GM23338 (cell line): ENCODE measurements around the gene IPO5. TPM values are rescaled to one million over a fixed set of nuclear protein-coding genes. Genes with fewer than 3 reads are reported as not detected.

Experiments used
- ATAC-seq: fragments of 200-7000 bp; cut with Tn5 transposase; 3 replicates; pipeline ENCODE4 v1.9.1; 2020
- DNase-seq: peaks from one replicate; pipeline ENCODE4 v3.0.0-alpha.2; 2015; ENCODE audit warnings: low spot score
- H2AFZ ChIP-seq: fragments of 200-600 bp; sonication (generic); 2 replicates; pipeline ENCODE4 v1.8.0; 2016; ENCODE audit warnings: antibody characterized with exemption, mild to moderate bottlenecking, moderate library complexity
- H3F3A ChIP-seq: fragments of 200-600 bp; sonication (generic); replicated peaks from 2 replicates; pipeline ENCODE4 v1.8.0; 2017; ENCODE audit warnings: antibody characterized with exemption, mixed run types, low read depth
- H3K27ac ChIP-seq: fragments of 200-600 bp; sonication (generic); 2 replicates; pipeline ENCODE4 v1.6.1; 2016; ENCODE audit warnings: low read depth
- H3K27me3 ChIP-seq: fragments of 200-600 bp; sonication (generic); 2 replicates; pipeline ENCODE4 v1.8.0; 2016; ENCODE audit warnings: mild to moderate bottlenecking, mixed run types, moderate library complexity; ENCODE audit not compliant: insufficient read depth
- H3K36me3 ChIP-seq: fragments of 200-600 bp; sonication (generic); 2 replicates; pipeline ENCODE4 v1.8.0; 2016; ENCODE audit warnings: mild to moderate bottlenecking; ENCODE audit not compliant: insufficient read depth
- H3K4me1 ChIP-seq: fragments of 200-600 bp; sonication (generic); 2 replicates; pipeline ENCODE4 v1.8.0; 2016; ENCODE audit warnings: mild to moderate bottlenecking, moderate library complexity; ENCODE audit not compliant: insufficient read depth
- H3K4me2 ChIP-seq: fragments of 200-600 bp; sonication (generic); 2 replicates; pipeline ENCODE4 v1.7.1; 2017; ENCODE audit warnings: mixed run types
- H3K4me3 ChIP-seq: fragments of 200-600 bp; sonication (generic); 2 replicates; pipeline ENCODE4 v1.6.1; 2016; ENCODE audit warnings: mixed run types
- H3K79me2 ChIP-seq: fragments of 200-600 bp; sonication (generic); replicated peaks from 2 replicates; pipeline ENCODE4 v1.8.0; 2017; ENCODE audit warnings: mild to moderate bottlenecking; ENCODE audit not compliant: insufficient read depth
- H3K9me2 ChIP-seq: fragments of 200-600 bp; sonication (generic); 2 replicates; pipeline ENCODE4 v1.8.0; 2017; ENCODE audit not compliant: insufficient read depth
- H4K20me1 ChIP-seq: fragments of 200-600 bp; sonication (generic); replicated peaks from 2 replicates; pipeline ENCODE4 v1.8.0; 2017; ENCODE audit warnings: mild to moderate bottlenecking; ENCODE audit not compliant: insufficient read depth
- H3K27ac Mint-ChIP-seq: 2 replicates; pipeline ENCODE4 v1.8.0; 2020; ENCODE audit warnings: inconsistent platforms, mild to moderate bottlenecking, moderate library complexity, mixed read lengths
- H3K27me3 Mint-ChIP-seq: 3 replicates; pipeline ENCODE4 v1.8.0; 2022; ENCODE audit warnings: low read depth, mild to moderate bottlenecking, moderate library complexity, mixed read lengths, inconsistent platforms; ENCODE audit not compliant: insufficient read depth, poor library complexity
- H3K36me3 Mint-ChIP-seq: 3 replicates; pipeline ENCODE4 v1.8.0; 2021; ENCODE audit warnings: low read depth, mild to moderate bottlenecking, inconsistent platforms, moderate library complexity, mixed read lengths
- H3K4me1 Mint-ChIP-seq: 3 replicates; pipeline ENCODE4 v1.8.0; 2020; ENCODE audit warnings: mild to moderate bottlenecking, inconsistent platforms, mixed read lengths
- H3K4me3 Mint-ChIP-seq: 3 replicates; pipeline ENCODE4 v1.8.0; 2021; ENCODE audit warnings: moderate library complexity, mild to moderate bottlenecking, inconsistent platforms, mixed read lengths
- H3K9me3 Mint-ChIP-seq: 3 replicates; pipeline ENCODE4 v1.8.0; 2020; ENCODE audit warnings: moderate library complexity, mild to moderate bottlenecking, inconsistent platforms, mixed read lengths
- CREB1 ChIP-seq: fragments of 250-450 bp; sonication (Bioruptor Pico); IDR thresholded peaks from 2 replicates; pipeline ENCODE4 v1.5.0; 2020; ENCODE audit warnings: low read depth, mild to moderate bottlenecking, moderate library complexity
- EZH2 ChIP-seq: fragments of 200-600 bp; sonication (generic); IDR thresholded peaks from one replicate; pipeline ENCODE4 v1.8.0; 2017; ENCODE audit warnings: antibody characterized with exemption, mild to moderate bottlenecking, low read depth; ENCODE audit not compliant: unreplicated experiment
- EZH2phosphoT487 ChIP-seq: fragments of 200-600 bp; sonication (generic); IDR thresholded peaks from one replicate; pipeline ENCODE4 v1.8.1; 2018; ENCODE audit warnings: antibody characterized with exemption; ENCODE audit not compliant: unreplicated experiment
- JUNB ChIP-seq: IDR thresholded peaks from one replicate; pipeline ENCODE4 v1.6.1; 2016; ENCODE audit warnings: antibody characterized with exemption; ENCODE audit not compliant: unreplicated experiment
- NANOG ChIP-seq: IDR thresholded peaks from 2 replicates; pipeline ENCODE4 v1.6.1; 2016; ENCODE audit warnings: antibody characterized with exemption, borderline replicate concordance
- POLR2AphosphoS5 ChIP-seq: IDR thresholded peaks from 2 replicates; pipeline ENCODE4 v1.6.1; 2016; ENCODE audit warnings: antibody characterized with exemption, low read depth
- STAT1 ChIP-seq: IDR thresholded peaks from one replicate; pipeline ENCODE4 v1.6.1; 2016; ENCODE audit warnings: antibody characterized with exemption; ENCODE audit not compliant: unreplicated experiment
- ZNF114 ChIP-seq: fragments of 250-450 bp; sonication (Bioruptor Pico); IDR thresholded peaks from 2 replicates; pipeline ENCODE4 v1.5.0; 2020; ENCODE audit warnings: mild to moderate bottlenecking, moderate library complexity
- ZNF331 ChIP-seq: fragments of 250-450 bp; sonication (Bioruptor Pico); IDR thresholded peaks from 2 replicates; pipeline ENCODE4 v1.5.0; 2020; ENCODE audit warnings: low read depth, mild to moderate bottlenecking, moderate library complexity
- polyA plus RNA-seq: library from polyadenylated mRNA; unstranded; fragments of >200 nt; fragmentation: Nextera tagmentation; extraction: Ambion mirVana; gene quantifications from 2 replicates; pipeline ENCODE4 v1.2.1, GENCODE V29; 2016
- total RNA-seq: library from RNA; depleted of rRNA; stranded (reverse); fragments of >200 nt; shearing (Covaris generic); gene quantifications from 2 replicates; pipeline ENCODE4 v1.2.3, GENCODE V29; 2014
- TF ChIP-seq, protein P1 (sequence below): IDR thresholded peaks from 2 replicates; pipeline ENCODE4 v1.6.1; 2016; ENCODE audit warnings: antibody characterized with exemption
- TF ChIP-seq, protein P2 (sequence below): IDR thresholded peaks from one replicate; pipeline ENCODE4 v1.6.1; 2018; ENCODE audit warnings: antibody characterized with exemption; ENCODE audit not compliant: unreplicated experiment
- TF ChIP-seq, protein P3 (sequence below): fragments of 250-450 bp; sonication (Bioruptor Pico); IDR thresholded peaks from 2 replicates; pipeline ENCODE4 v1.5.0; 2020; ENCODE audit warnings: mild to moderate bottlenecking, moderate library complexity

IPO5 gene
- total and polyA plus RNA-seq, 2 experiments from 2014 or later: 124 to 353 TPM

DNA sequence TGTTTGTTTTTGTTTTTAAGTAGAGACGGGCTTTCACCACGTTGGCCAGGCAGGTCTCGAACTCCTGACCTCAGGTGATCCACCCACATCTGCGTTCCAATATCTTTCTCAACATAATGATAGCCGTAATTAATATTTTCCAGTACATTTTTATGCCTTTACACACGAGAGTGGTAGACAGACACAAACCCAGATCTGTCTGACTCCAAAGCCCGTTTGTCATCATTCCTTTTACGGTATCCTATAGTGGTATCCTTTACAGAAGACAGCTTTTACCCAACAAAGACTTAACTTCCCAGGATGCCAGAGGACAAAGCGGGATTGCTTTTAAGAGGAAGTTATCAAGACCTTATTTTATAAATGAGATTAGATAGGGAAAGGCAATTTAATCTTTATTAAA, 59.8 kb downstream of the IPO5 start:
- Histone ChIP-seq H3K27ac (no peak overlapping the region), H3K4me2 (no peak overlapping the region), H4K20me1 (peaks cover 28% of the 10 kb centered on the region), H3K36me3 (peaks cover 94% of the 10 kb centered on the region), H3K4me1 (no peaks in the 10 kb centered on the region), H3K27me3 (no peaks in the 10 kb centered on the region), H3F3A (no peaks in the 10 kb centered on the region; the same call in 1 of the 2 replicates), H3K4me3 (no peak overlapping the region), H3K79me2 (peaks cover 4% of the 10 kb centered on the region), H3K9me2 (no peaks in the 10 kb centered on the region), H2AFZ (no peak overlapping the region)
- H3K27me3 Mint-ChIP-seq: peaks cover 9% of the 10 kb centered on the region
- no peak for ATAC-seq
- no peak for DNase-seq
- no peak overlapping the region for H3K4me3 Mint-ChIP-seq
- H3K27ac Mint-ChIP-seq: no peak overlapping the region
- TF ChIP-seq ZNF114 (CRISPR knock-in tag) (no peak), EZH2phosphoT487 (no peak), JUNB (no peak), CREB1 (CRISPR knock-in tag) (no peak), STAT1 (no peak), EZH2 (no peak), POLR2AphosphoS5 (no peak), NANOG (no peak), ZNF331 (CRISPR knock-in tag) (no peak)
- TF ChIP-seq, protein P1, sequence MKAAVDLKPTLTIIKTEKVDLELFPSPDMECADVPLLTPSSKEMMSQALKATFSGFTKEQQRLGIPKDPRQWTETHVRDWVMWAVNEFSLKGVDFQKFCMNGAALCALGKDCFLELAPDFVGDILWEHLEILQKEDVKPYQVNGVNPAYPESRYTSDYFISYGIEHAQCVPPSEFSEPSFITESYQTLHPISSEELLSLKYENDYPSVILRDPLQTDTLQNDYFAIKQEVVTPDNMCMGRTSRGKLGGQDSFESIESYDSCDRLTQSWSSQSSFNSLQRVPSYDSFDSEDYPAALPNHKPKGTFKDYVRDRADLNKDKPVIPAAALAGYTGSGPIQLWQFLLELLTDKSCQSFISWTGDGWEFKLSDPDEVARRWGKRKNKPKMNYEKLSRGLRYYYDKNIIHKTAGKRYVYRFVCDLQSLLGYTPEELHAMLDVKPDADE: no peak
- TF ChIP-seq, protein P2, sequence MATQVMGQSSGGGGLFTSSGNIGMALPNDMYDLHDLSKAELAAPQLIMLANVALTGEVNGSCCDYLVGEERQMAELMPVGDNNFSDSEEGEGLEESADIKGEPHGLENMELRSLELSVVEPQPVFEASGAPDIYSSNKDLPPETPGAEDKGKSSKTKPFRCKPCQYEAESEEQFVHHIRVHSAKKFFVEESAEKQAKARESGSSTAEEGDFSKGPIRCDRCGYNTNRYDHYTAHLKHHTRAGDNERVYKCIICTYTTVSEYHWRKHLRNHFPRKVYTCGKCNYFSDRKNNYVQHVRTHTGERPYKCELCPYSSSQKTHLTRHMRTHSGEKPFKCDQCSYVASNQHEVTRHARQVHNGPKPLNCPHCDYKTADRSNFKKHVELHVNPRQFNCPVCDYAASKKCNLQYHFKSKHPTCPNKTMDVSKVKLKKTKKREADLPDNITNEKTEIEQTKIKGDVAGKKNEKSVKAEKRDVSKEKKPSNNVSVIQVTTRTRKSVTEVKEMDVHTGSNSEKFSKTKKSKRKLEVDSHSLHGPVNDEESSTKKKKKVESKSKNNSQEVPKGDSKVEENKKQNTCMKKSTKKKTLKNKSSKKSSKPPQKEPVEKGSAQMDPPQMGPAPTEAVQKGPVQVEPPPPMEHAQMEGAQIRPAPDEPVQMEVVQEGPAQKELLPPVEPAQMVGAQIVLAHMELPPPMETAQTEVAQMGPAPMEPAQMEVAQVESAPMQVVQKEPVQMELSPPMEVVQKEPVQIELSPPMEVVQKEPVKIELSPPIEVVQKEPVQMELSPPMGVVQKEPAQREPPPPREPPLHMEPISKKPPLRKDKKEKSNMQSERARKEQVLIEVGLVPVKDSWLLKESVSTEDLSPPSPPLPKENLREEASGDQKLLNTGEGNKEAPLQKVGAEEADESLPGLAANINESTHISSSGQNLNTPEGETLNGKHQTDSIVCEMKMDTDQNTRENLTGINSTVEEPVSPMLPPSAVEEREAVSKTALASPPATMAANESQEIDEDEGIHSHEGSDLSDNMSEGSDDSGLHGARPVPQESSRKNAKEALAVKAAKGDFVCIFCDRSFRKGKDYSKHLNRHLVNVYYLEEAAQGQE: no peak
- TF ChIP-seq, protein P3, sequence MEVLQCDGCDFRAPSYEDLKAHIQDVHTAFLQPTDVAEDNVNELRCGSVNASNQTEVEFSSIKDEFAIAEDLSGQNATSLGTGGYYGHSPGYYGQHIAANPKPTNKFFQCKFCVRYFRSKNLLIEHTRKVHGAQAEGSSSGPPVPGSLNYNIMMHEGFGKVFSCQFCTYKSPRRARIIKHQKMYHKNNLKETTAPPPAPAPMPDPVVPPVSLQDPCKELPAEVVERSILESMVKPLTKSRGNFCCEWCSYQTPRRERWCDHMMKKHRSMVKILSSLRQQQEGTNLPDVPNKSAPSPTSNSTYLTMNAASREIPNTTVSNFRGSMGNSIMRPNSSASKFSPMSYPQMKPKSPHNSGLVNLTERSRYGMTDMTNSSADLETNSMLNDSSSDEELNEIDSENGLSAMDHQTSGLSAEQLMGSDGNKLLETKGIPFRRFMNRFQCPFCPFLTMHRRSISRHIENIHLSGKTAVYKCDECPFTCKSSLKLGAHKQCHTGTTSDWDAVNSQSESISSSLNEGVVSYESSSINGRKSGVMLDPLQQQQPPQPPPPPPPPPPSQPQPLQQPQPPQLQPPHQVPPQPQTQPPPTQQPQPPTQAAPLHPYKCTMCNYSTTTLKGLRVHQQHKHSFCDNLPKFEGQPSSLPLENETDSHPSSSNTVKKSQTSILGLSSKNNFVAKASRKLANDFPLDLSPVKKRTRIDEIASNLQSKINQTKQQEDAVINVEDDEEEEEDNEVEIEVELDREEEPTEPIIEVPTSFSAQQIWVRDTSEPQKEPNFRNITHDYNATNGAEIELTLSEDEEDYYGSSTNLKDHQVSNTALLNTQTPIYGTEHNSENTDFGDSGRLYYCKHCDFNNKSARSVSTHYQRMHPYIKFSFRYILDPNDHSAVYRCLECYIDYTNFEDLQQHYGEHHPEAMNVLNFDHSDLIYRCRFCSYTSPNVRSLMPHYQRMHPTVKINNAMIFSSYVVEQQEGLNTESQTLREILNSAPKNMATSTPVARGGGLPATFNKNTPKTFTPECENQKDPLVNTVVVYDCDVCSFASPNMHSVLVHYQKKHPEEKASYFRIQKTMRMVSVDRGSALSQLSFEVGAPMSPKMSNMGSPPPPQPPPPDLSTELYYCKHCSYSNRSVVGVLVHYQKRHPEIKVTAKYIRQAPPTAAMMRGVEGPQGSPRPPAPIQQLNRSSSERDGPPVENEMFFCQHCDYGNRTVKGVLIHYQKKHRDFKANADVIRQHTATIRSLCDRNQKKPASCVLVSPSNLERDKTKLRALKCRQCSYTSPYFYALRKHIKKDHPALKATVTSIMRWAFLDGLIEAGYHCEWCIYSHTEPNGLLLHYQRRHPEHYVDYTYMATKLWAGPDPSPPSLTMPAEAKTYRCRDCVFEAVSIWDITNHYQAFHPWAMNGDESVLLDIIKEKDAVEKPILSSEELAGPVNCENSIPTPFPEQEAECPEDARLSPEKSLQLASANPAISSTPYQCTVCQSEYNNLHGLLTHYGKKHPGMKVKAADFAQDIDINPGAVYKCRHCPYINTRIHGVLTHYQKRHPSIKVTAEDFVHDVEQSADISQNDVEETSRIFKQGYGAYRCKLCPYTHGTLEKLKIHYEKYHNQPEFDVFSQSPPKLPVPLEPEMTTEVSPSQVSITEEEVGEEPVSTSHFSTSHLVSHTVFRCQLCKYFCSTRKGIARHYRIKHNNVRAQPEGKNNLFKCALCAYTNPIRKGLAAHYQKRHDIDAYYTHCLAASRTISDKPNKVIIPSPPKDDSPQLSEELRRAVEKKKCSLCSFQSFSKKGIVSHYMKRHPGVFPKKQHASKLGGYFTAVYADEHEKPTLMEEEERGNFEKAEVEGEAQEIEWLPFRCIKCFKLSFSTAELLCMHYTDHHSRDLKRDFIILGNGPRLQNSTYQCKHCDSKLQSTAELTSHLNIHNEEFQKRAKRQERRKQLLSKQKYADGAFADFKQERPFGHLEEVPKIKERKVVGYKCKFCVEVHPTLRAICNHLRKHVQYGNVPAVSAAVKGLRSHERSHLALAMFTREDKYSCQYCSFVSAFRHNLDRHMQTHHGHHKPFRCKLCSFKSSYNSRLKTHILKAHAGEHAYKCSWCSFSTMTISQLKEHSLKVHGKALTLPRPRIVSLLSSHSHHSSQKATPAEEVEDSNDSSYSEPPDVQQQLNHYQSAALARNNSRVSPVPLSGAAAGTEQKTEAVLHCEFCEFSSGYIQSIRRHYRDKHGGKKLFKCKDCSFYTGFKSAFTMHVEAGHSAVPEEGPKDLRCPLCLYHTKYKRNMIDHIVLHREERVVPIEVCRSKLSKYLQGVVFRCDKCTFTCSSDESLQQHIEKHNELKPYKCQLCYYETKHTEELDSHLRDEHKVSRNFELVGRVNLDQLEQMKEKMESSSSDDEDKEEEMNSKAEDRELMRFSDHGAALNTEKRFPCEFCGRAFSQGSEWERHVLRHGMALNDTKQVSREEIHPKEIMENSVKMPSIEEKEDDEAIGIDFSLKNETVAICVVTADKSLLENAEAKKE (CRISPR knock-in tag): no peak
- H3K4me1 Mint-ChIP-seq: peaks cover under 1% of the 10 kb centered on the region; the same call in 1 of the 3 replicates
- H3K36me3 Mint-ChIP-seq: peaks cover 94% of the 10 kb centered on the region
- H3K9me3 Mint-ChIP-seq: no peaks in the 10 kb centered on the region
